ENCODE data around the gene STAC3.
A peak's percentile ranks its signal among the peaks of the same experiment; 100 is the strongest.

STAC3 gene

GRCh38 chr12:57254506-57255280, 3.7 kb upstream of the STAC3 start:
- DNase-seq: no peak

- DNase-seq: no peak
Observed at GRCh38 chr12:57250541-57250940, 446 bp downstream of the STAC3 start.

GRCh38 chr12:57248934-57249742, 1.8 kb downstream of the STAC3 start:
- DNase-seq: no peak

GRCh38 chr12:57247041-57247440, 3.9 kb downstream of the STAC3 start:
- DNase-seq: no peak

GRCh38 chr12:57244312-57244696, 6.7 kb downstream of the STAC3 start:
- DNase-seq: no peak

- DNase-seq: peak in 1 of 2 experiments; percentile 36
Observed at GRCh38 chr12:57243521-57244311, 7.3 kb downstream of the STAC3 start.

GRCh38 chr12:57242691-57243454, 8.1 kb downstream of the STAC3 start:
- peak; percentile 59 to 67 for DNase-seq

- peak; percentile 65 to 89 for DNase-seq
Observed at GRCh38 chr12:57242329-57242690, 8.7 kb downstream of the STAC3 start.

- no peak for DNase-seq
Observed at GRCh38 chr12:57241402-57242310, 9.3 kb downstream of the STAC3 start.

GRCh38 chr12:57240926-57241401, 10.0 kb downstream of the STAC3 start:
- no peak for DNase-seq

GRCh38 chr12:57240066-57240921, 10.7 kb downstream of the STAC3 start:
- DNase-seq: peak in 1 of 2 experiments; percentile 58

GRCh38 chr12:57239587-57240065, 11.4 kb downstream of the STAC3 start:
- peak in 1 of 2 experiments; percentile 23 for DNase-seq

- peak in 1 of 2 experiments; percentile 73 for DNase-seq
Observed at GRCh38 chr12:57238854-57239554, 12.0 kb downstream of the STAC3 start.

GRCh38 chr12:57237932-57238853, 12.8 kb downstream of the STAC3 start:
- no peak for DNase-seq

- no peak for DNase-seq
Observed at GRCh38 chr12:57237596-57237931, 13.4 kb downstream of the STAC3 start.

- no peak for DNase-seq
Observed at GRCh38 chr12:57236925-57237595, 13.9 kb downstream of the STAC3 start.

GRCh38 chr12:57236201-57236924, 14.6 kb downstream of the STAC3 start:
- DNase-seq: no peak
